AG10803 (cell line): ENCODE measurements around the gene ZSCAN32.
A peak's percentile ranks its signal among the peaks of the same experiment; 100 is the strongest.

ENCODE experiments used
- DNase-seq: peaks from one replicate; pipeline ENCODE4 v3.0.0; 2010; ENCODE audit warnings: low read depth
- H3K4me3 ChIP-seq: 2 replicates; pipeline ENCODE4 v1.5.1; 2011; ENCODE audit warnings: mild to moderate bottlenecking, low read length, control low read depth
- TF ChIP-seq, protein P1 (sequence below): conservative IDR thresholded peaks from 2 replicates; pipeline ENCODE4 v1.5.1; 2011; ENCODE audit warnings: mild to moderate bottlenecking, low read length, control low read depth, inconsistent platforms

ZSCAN32 gene

GRCh38 chr16:3413730-3414379, 13.1 kb upstream of the ZSCAN32 start:
- TF ChIP-seq, protein P1, sequence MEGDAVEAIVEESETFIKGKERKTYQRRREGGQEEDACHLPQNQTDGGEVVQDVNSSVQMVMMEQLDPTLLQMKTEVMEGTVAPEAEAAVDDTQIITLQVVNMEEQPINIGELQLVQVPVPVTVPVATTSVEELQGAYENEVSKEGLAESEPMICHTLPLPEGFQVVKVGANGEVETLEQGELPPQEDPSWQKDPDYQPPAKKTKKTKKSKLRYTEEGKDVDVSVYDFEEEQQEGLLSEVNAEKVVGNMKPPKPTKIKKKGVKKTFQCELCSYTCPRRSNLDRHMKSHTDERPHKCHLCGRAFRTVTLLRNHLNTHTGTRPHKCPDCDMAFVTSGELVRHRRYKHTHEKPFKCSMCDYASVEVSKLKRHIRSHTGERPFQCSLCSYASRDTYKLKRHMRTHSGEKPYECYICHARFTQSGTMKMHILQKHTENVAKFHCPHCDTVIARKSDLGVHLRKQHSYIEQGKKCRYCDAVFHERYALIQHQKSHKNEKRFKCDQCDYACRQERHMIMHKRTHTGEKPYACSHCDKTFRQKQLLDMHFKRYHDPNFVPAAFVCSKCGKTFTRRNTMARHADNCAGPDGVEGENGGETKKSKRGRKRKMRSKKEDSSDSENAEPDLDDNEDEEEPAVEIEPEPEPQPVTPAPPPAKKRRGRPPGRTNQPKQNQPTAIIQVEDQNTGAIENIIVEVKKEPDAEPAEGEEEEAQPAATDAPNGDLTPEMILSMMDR, result no peak
- DNase-seq, result no peak
- no peak overlapping the region for H3K4me3 ChIP-seq

GRCh38 chr16:3408561-3409197, 7.9 kb upstream of the ZSCAN32 start:
- TF ChIP-seq, protein P1, result no peak
- DNase-seq, result no peak
- H3K4me3 ChIP-seq, result no peak overlapping the region

- TF ChIP-seq, protein P1, result no peak
- H3K4me3 ChIP-seq, result peak overlapping the region; percentile 90
- peak; percentile 9 for DNase-seq
Observed at GRCh38 chr16:3401719-3402397, 1.1 kb upstream of the ZSCAN32 start.

DNA sequence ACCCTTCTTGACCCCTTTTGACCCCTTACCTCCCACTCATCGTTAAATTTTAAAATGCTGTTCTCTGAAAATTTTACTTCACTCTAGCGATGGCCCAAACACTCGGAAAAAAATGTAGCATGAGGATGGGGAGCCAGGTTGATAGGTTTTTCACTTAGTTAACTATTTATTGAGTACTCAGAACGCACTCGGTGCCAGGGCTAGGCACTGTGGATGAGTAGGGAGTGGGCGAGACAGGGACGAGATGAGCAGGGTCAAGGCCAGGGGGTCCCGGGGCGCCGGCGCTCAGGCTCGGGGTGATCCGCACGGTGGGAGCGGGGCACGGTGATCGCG, 392 bp downstream of the ZSCAN32 start:
- TF ChIP-seq, protein P1, result no peak
- H3K4me3 ChIP-seq, result peak overlapping the region; percentile 90
- no peak for DNase-seq

GRCh38 chr16:3389663-3390338, 11.0 kb downstream of the ZSCAN32 start:
- DNase-seq, result no peak
- TF ChIP-seq, protein P1, result no peak
- no peak overlapping the region for H3K4me3 ChIP-seq

GRCh38 chr16:3388325-3388724, 12.5 kb downstream of the ZSCAN32 start:
- TF ChIP-seq, protein P1, result no peak
- DNase-seq, result no peak
- no peak overlapping the region for H3K4me3 ChIP-seq

DNA sequence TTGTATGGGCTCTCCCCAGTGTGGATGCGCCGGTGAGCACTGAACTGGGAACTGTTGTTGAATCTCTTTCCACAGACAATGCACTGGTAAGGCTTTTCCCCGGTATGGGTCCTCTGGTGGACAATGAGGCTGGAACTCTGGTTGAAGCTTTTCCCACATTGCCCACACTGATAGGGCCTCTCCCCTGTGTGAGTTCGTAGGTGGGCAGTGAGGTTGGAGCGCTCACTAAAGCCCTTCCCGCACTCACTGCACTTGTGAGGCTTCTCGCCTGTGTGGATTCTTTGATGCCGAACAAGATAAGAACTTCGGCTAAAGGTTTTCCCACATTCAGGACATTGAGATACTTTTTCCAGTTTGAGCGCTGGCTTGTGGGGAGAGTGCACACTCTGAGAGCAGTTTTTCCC, 17.8 kb downstream of the ZSCAN32 start:
- DNase-seq, result no peak
- H3K4me3 ChIP-seq, result no peak overlapping the region
- TF ChIP-seq, protein P1, result no peak
